NCI-H1417 treated with DMSO at 0.1 percent for 48 hours (cell line): Measurements from ENCODE around the gene COL27A1.

Experiments
- DNase-seq: peaks from one replicate; lab custom pipeline; 2025; lab: John Stamatoyannopoulos, UW

The COL27A1 gene

DNA sequence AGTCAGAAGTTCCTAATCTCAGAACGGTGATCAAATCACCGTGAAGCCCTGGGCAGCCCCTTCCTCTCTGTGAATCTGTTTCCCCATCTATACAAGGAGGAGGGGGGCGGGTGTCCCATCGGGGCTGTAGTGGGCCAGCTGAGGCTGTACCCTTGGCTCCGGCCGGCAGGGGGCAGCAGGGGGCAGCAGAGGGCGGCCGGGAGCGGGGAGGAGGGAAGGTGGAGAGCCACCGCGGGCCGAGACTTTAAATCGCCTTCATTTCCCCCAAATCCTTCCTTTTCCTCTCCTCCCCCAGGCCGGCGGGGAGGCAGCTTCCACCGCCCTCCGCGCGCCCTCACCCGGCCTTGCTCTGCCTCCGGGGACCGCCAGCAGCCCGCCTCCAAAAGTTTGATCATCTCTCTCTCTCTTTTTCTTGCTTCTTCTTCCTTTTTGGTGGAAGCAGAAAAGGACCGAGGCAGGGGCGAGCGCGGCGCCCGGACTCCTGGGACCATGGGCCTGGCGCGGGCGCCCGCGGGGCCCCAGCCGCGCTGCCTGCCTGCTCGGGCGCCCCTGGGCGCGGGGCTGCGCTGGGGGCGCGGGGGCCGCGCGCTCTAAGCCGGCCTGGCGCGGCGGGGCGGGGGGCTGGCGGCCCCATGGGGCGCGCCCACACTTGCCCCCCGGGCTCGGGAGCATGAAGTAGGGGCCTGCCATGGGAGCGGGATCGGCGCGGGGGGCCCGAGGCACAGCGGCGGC is at the start of gene COL27A1:
Gene COL27A1 (plus strand): TSS at position 275 of the 732 bp plus-strand sequence. CDS start 414 bp downstream, at position 689.
- no peak for DNase-seq

DNA sequence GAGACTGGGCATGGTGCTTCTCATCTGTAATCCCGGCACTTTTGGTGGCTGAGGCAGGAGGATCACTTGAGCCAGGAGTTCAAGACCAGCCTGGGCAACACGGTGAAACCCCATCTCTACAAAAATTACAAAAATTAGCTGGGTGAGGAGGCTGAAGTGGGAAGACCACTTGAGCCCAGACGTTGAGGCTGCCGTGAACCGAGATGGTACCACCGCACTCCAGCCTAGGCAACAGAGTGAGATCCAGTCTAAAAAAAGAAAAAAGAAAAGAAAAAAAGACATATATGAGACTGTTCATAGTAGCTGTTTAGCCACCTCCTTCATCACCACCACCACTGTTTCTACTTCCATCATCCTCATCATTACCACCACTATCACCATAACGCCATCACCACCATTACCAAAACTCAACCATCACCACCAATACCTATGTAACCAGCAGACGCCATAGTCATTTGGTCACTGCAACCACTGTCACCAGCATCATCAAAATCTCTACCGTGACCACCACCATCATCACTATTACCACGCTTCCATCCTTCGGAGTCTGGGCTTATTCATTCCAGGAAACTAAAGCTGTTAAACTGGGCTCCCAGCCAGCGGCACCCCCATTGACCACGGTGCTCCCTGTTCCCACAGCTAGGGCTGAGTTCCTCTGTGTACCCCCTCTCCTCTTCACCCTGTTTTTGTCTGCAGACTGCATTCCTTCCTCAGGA is 47.9 kb upstream of the COL27A1 start:
- no peak for DNase-seq

DNA sequence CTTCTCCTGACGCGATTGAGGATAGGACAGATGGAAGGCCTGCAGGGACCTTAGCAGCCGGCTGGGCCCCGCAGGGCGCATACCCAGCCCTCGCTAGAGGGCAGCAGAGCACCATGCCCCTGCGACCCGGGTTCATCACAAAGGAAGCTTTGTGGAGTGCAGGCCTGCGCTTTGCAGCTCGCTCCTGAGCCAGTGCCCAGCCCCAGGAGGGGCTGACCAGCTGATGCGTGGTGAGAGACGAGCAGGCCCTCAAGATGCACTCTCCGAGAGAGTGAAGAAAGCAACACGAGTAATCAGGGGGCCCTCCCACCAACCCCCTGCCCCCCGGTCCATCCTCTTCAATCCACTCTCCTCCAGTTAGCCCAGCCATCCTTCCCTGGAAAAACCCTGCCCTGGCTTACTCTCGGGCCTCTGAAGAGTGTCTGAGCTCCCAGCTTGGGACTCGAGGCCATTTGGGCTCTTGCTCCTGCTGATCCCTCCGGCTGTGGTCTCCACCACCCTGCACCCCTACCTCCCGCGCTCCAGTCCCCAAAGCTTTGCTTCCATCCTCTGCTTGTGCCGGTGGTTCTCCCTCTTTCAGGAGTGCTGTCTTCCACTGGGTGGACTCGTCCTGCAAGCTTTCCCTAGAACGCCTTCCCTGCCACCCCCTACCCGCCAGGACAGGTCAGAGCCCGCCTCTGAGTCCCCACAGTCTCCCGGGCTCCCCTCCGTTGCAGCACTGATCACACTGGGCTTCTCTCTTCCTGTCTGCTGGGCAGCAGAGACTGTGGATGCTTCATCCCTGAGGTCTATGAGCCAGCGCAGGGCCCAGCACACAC is 47.1 kb upstream of the COL27A1 start:
- no peak for DNase-seq

DNA sequence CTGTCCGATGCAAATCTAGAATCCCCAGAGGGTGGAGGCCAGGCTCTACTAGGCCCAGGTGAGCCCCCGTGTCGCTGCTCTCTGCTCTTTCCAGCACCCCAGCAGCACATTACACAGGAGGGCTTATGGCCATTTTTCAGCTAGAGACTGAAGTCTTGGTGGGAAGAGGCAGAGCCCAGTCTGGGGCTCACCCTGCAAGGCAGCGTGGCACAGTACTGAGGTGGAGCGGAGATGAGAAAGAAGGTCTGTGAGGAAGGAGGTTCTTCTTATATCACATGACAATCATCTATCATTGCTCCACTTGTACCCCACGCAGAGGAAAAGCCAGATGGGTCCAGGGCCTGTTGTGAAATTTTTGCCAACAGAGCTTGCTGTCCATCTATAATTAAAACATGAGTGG is 46.2 kb upstream of the COL27A1 start:
- DNase-seq = no peak

DNA sequence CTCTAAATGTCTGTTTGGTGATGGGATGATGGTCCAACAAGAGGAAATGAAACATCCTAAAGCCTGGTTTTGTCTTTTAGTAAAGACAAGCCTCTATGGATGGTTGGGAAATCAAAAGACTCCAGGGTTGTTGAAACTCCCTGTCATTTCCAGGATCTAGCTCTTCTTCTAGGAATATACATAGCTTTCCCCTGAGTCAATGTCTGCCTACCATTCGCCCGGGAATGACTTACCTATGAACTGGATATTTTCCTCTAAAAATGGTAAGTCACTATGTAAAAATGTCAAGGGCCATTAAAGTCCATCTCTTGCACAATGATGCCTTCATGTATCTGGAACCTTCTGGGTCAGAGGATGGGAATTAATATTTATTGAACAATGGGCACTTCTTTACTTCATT is 45.2 kb upstream of the COL27A1 start:
- no peak for DNase-seq

DNA sequence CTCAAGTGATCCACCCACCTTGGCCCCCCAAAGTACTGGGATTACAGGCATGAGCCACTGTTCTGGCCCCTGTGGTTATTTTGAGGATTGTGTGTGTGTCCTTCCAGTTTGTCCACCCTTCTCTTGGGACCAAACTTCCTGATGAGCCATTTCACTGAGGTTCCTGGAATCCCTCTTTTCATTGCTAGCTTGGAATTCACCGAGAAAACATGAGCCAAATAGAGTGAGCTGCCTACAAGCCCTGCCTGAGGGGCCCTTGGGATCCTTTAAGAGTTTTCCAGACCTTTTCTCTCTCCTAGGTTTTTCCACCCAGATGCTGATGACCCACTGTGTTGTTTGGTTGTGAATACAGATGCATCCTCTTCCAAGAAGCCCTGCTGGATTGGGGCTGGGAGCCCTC is 43.0 kb upstream of the COL27A1 start:
- DNase-seq = no peak

DNA sequence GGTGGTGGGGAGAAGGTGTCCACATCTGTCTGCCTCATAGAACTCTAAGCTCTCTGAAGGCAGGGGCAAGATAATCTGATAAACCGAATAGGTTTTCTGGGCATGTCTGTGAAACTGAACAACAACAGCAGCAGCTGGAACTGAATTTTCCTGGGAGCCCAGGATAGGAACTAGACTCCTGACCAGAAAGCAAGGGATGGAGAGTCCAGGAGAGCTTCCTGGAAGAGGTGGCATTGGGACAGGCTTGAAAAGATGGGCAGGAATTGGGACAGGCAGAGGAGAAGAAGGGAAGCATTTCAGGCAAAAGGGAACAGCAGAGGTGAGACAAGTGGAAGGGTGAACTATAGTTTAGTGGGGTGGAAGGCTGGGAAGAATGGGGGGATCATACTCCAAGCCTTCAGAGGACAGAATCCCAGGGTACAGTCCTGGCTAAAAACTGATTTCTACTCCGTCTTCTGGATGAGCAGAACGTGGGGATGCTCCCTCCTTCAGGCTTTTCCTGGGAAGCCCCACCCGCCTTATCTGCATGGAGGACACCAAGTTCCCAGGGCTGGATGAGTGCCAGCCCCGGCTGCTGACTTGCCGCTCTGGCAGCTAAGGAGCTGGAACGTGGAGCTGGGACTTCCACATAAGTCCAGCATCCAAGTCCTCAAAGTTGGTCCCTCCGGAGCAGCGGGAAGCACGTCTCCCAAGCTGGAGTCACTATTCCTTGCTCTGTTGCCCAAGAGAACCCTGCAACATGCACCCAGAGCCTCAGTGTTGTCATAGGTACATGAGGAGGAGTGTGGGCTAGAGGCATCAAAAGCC is 42.4 kb upstream of the COL27A1 start:
- no peak for DNase-seq

DNA sequence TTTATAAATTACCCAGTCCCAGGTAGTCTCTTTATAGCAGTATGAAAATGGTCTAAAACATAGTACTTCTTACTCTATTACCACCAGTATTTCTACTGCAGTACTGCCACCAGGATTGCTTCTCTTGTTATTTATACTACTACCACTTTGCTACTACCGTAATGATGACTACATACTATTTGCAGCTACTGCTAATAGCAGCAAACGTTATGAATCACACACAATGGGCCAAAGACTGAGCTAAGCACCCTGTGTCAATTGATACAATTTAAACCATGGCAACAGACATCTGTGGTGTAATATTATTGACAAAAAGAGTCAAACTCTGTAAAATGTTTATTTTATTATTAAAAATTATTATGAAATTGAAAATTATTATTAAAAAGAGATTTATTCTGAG is 41.0 kb upstream of the COL27A1 start:
- no peak for DNase-seq

DNA sequence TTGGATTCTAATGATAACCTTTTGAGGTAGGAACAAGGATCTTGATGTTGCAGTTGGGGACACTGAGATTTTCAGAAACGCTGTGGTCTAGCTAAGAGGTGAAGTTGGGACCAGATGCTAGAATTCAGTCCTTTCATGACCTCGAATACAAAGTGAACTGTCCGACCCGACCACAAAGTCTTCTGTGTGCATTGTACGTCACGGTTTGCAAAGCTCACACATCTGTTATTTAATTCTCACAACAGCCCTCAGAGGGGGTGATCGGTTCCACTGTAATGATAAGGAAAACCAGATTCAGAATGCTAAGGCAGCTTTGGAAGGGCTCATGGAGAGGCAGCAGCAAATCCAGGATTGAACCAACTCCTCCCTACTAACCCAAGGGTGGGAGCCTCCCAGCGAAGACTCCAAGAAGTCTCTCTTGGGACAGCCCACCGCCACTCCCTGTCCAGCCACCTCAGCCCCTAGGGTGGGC is 39.6 kb upstream of the COL27A1 start:
- DNase-seq = no peak

DNA sequence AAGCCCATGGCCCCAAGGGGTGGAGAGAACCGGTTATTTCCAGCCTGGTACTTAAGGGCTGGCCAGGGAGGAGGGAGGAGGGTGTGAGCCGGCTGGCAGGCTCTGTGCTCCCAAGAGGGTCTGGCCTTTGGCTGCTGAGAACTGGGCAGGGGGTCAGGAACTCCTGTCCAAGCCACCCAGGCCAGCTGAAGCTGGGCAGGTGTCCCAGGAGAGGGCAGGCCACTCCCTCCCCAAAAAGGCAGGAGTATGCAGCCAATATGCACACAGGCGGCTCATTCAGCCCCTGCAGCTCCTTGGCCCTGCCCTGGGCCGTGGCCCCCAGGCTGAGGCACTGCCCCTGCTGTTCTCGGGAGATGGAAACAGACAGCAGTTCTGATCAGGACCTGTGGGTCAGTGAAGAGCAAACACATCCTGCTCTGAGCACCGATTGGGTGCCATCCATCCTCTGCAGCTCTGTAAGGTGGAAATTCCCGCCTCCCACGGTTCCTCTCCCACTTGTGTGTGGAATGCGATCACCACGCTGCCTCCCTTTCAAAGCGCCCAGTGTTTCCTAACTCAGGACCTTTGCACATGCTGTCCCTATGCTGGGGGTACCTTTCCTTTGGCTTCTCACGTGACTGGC is 39.1 kb upstream of the COL27A1 start:
- no peak for DNase-seq

DNA sequence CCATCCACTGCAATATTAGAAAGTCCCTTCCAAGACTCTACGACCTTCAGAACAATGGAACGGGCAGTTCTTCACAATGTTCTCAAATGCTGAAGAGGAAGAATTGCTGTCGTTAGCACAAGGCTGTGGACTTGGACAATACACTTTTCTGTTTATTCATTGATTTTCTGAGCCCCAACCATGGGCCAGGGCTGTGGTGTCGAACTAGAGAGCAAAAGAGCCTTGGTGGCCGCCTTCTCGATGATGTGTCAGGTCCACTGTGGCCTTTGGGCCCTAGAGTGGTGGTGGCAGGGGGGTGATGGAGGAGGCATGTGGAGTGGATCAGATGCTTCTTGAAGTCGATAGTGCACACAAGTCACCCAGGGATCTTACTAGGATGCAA is 37.7 kb upstream of the COL27A1 start:
- DNase-seq = no peak

DNA sequence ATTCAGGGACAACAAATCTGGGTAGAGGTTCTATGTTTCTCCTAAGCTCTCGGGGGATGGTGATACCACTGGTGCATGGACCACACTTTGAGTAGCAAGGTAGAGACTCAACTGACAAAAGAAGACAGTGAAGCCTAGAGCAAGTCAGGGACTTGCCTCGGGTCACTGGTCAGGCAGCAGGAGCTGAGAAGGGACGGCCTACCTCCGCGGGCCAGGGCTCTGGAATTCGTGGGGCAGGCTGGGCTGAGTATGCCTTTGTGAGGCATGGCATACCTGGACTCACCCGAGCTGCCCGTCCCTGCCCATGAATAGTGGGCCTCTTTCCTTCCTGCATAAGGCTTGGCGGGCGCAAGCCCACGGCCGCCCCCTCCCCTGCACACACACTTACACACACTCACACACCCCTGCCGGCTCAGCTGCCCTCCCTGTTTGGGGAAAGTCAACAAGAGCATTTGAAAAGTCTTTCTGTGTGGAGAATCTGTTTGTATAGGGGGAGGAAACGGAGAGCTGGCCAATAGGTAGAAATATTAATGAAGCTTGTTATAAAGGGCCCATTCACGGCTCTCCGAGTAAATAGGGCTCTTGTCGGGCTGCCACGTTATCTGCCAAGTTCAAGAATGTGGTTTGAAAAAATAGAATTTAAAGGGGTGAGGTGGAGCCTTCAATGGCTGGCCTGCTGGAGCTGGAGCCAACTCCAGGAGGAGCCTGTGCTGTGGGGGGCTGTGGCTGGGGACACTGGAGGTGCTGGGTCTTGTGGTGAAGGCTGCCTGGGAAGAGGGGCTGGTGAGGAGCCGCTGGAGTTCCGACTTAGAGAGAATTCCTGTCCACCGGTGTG is 37.1 kb upstream of the COL27A1 start:
- peak; percentile 12 for DNase-seq

DNA sequence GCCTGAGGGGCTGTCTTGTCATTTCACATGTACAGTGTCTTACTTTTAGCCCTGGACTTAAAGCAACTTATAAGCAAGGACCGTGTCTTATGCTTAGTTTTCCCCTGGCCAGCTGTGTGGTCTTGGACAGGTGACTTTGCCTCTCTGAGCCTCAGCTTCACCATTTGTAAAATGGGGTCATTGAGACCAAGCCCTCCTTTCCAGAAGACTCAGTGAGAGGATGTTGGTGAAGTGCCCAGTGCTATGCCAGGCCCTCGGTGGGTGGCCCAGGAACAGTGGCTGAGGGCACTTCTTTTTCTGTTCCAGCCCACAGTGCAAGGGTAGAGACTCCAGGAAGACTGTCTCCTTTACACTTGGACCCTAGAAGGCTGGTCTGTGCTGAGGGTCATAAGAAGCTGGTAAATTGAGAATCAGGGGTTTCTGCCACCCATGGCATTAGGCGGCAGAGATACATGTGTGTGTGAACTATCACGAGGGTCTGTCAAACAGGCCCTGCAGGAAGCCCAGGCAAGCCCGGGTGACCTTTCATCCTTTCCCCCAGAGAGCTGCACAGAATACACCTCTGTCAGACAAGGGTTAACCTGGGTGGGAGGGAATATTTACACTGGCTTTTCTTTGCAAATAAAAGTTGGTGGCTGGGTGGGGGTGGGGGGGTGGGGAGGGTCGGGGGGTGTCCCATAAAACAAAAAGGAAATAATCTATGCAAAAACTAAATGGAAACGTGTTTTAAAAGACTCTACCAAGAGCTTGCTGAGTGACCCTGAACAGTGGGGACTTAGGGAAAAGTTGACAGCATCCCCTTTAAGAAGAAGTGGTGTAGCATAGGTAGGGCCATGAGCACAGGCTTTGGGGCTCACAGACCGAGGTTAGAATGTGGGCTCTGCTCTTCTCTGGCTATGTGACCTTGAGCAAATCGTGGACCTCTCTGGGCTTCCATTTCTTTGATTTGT is 35.8 kb upstream of the COL27A1 start:
- DNase-seq = no peak

DNA sequence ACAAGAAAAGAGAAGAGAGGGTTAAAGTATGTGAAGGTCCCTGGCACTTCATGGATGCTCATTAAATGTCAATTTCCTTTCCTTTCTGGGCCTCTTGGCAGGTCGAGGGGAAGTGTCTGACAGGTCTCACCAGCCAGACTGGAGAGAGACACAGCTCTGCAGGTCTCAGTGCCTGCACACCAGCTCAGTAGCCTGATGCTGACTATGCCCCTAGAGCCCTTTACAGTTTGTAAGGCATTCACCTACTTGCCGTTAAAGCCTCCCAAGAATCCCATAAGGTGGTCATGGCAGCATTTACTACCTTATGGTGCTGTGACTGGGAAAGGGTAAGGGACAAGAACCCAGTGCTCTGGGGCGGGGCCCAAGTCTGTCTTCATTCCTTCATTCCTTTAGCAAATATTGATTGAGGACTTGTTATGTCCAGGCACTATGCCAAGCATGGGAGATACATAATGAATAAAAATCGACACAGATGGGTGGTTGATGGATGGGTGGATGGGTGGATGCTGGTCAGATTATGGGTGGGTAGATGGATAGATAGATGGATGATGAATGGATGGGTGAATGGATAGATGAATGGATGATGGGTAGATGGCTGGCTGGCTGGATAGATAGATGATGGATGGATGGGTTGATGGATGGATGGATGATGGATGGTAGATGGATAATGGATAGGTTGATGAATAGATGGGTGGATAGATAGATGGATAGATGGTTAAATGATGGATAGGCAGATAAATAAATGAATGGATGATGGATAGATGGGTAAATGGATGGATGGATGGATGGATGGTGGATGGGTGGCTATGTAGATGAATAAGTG is 34.9 kb upstream of the COL27A1 start:
- DNase-seq = no peak

DNA sequence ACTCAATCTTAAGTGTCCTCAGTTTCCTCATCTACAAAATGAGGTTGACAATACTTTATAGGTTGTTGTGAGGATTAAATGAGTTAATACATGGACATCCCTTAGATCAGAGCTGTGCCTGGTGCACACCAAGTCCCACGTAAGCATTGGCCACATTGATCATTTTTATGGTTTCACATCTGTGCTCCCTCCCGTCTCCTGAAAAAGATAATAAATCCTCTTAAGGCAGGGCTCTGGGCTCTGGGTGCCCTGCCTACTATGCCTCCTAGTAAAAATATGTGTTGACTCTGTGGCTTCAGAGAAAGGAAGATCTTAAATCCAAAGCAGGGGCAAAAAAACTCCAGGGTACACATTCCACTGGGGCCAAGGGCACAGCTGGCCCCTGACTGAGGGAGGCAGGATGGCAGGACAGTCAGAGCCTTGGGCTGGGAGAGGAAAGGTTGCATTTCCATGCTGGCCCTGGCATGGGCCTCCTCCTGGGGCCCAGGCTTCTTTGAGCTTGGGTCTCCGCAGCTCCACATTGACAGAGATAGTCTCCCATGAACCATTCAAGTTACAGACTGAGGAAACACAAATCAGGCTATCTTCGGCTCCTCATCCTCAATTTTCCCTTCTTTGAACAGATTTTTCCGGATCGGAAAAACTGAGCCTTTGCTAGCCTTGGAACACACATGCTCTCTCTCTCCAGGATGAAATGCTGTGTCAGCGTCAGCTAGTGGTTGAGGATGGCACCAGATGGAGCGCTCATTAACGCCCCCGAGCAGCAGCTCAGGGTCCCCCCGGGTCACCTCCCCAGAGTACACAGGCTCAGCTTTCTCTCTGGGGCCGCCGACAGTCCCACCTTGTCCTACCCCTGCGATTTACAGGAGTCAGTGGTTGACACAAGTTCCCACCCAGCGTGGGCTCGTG is 33.9 kb upstream of the COL27A1 start:
- no peak for DNase-seq

DNA sequence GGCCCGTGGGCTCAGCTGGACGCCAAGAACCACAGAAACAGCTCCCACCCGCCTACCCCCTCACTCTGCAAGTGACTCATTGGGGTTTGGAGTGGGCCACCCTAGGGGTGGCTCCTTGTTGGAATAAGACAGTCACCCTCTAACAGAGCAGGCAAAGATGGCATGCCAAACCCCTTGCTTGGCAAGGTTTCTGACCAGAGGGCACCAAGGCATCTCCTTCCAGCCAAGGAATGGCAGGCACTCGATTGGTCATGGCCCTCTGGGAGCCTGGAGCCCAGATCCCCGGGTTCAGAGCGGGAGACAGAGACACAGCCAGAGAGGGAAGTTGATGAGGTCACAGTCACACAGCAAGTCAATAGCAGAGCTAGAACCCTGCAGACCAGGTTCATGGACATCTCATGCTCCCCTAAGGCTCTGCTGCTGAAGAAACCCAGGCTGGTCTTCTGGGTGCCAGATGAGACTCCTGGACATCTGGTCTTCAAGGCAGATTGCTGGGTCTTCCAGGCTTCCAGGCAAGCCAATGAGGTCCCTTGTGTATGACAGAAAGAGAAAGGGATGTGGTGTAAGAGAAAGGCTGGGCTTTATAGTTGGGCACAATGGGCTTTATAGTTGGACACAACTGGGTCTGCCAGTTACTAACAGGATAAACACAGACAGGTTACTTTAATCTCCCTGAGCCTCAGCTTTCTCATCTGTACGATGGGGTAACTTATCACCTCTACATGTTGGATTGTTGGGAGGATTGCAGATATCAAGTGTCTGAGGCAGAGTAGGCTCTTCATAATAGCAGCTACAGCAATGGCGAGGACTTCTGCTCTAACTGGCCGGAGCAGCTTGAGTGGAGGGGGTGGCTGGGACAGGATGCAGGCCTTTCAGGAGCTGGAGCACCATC is 33.0 kb upstream of the COL27A1 start:
- DNase-seq = no peak
